Fibroblast of villous mesenchyme (primary cell): ENCODE results near the gene CPOX. TPM values are rescaled to one million over a fixed set of nuclear protein-coding genes. Genes with fewer than 3 reads are reported as not detected.

ENCODE experiments used
- DNase-seq: peaks from one replicate; pipeline ENCODE4 v3.0.0-alpha.2; 2010; ENCODE audit warnings: low read depth
- H3K4me3 ChIP-seq: 2 replicates; pipeline ENCODE4 v1.5.1; 2011; ENCODE audit warnings: low read depth, mild to moderate bottlenecking, low read length
- CTCF ChIP-seq: IDR thresholded peaks from 2 replicates; pipeline ENCODE4 v1.5.1; 2012; ENCODE audit warnings: low read depth, mild to moderate bottlenecking, low read length; ENCODE audit not compliant: insufficient read depth
- total RNA-seq: library from RNA; depleted of rRNA; stranded (reverse); fragments of >200 nt; gene quantifications from 2 replicates; pipeline ENCODE4 v1.2.3, GENCODE V29; 2012

The CPOX gene
- total RNA-seq, 1 donor, result 27.2 TPM

- no peak for DNase-seq
- TF ChIP-seq CTCF, result no peak
These were observed 61.7 kb downstream of the CPOX start, which contains the start of gene GPR15 for GRCh38 chr3:98531622-98532274. Gene GPR15, plus strand, starts transcription at chr3:98531978. Its CDS starts 56 bp downstream, at chr3:98532034.

GRCh38 chr3:98530676-98531075, 62.7 kb downstream of the CPOX start:
- no peak for TF ChIP-seq CTCF
- no peak for DNase-seq
- no peak overlapping the region for H3K4me3 ChIP-seq

More at GRCh38 chr3:98531622-98532274, 61.7 kb downstream of the CPOX start, which contains the start of gene GPR15:
- H3K4me3 ChIP-seq, result no peak within 1 kb of the TSS

DNA sequence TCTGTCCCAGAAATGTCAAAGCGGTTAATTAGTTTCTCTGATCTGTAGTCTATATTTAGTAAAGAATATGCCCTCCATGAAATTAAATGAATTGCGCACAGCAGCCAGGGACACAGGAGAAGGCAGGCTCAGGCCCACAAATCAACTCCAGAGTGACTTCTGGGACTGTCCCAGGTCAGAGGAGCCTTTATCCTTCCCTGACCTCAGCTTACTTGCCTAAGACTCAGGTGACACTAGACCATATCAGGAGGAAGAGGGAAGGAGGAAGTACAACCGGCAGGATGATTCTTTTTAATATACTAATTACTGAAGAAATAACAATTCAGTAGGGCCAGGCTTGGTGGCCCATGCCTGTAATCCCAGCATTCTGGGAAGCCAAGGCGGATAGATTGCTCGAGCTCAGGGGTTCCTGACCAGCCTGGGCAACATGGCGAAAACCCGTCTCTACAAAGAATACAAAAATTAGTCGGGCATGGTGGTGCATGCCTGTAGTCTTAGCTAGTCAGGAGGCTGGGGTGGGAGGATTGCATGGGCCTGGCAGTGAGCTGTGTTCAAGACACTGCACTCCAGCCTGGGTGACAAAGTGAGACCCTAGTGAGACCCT, 63.5 kb downstream of the CPOX start:
- TF ChIP-seq CTCF, result no peak
- no peak for DNase-seq
- no peak overlapping the region for H3K4me3 ChIP-seq

Other genes with a start within 250 kb of the CPOX start
- not detected in 2 replicates for gene OR5K4, start 239.8 kb downstream of the CPOX start, total RNA-seq
- gene OR5K3, start 202.9 kb downstream of the CPOX start, total RNA-seq, result not detected in 2 replicates
- not detected in 2 replicates for gene OR5K1, start 130.4 kb downstream of the CPOX start, total RNA-seq
- not detected in 2 replicates for gene OR5K2, start 95.9 kb downstream of the CPOX start, total RNA-seq
- 54.4 and 98.0 TPM in 2 replicates for gene CLDND1, start 70.7 kb downstream of the CPOX start, total RNA-seq
- not detected in 2 replicates for gene GPR15, start 61.6 kb downstream of the CPOX start, total RNA-seq
- gene ST3GAL6, start 169.7 kb upstream of the CPOX start, total RNA-seq, result 3.9 and 5.2 TPM in 2 replicates